Glutamatergic neuron (in vitro differentiated cells): ENCODE measurements around the gene AACS. TPM values are rescaled to one million over a fixed set of nuclear protein-coding genes. Genes with fewer than 3 reads are reported as not detected.
A peak's percentile ranks its signal among the peaks of the same experiment; 100 is the strongest.

Source experiments
- DNase-seq: peaks from one replicate; pipeline ENCODE4 v3.0.0; 2022
- H3K27ac Mint-ChIP-seq: one replicate; pipeline ENCODE4 v1.8.0; 2020; ENCODE audit warnings: mild to moderate bottlenecking, mixed read lengths, inconsistent platforms; ENCODE audit not compliant: unreplicated experiment
- H3K27me3 Mint-ChIP-seq: one replicate; pipeline ENCODE4 v1.8.0; 2020; ENCODE audit warnings: mild to moderate bottlenecking, moderate library complexity, mixed read lengths, inconsistent platforms; ENCODE audit not compliant: unreplicated experiment
- H3K36me3 Mint-ChIP-seq: one replicate; pipeline ENCODE4 v1.8.0; 2020; ENCODE audit warnings: mild to moderate bottlenecking, mixed read lengths, inconsistent platforms; ENCODE audit not compliant: unreplicated experiment
- H3K4me1 Mint-ChIP-seq: one replicate; pipeline ENCODE4 v1.8.0; 2020; ENCODE audit warnings: mild to moderate bottlenecking, low read depth, mixed read lengths, inconsistent platforms; ENCODE audit not compliant: unreplicated experiment
- H3K4me3 Mint-ChIP-seq: one replicate; pipeline ENCODE4 v1.8.0; 2020; ENCODE audit warnings: mild to moderate bottlenecking, mixed read lengths, inconsistent platforms; ENCODE audit not compliant: unreplicated experiment
- H3K9me3 Mint-ChIP-seq: one replicate; pipeline ENCODE4 v1.8.0; 2020; ENCODE audit warnings: mild to moderate bottlenecking, moderate library complexity, mixed read lengths, inconsistent platforms; ENCODE audit not compliant: unreplicated experiment
- total RNA-seq: library from RNA; stranded (reverse); fragmentation: NEBNext Ultra II Directional; extraction: Animal tissue kit (Norgen Biotek cat#: 25700); gene quantifications from one replicate; pipeline ENCODE4 v1.2.1, GENCODE V29; 2021; ENCODE audit not compliant: unreplicated experiment
- TF ChIP-seq, protein P1 (sequence below): fragments of 200-600 bp; sonication (generic); IDR thresholded peaks from one replicate; pipeline ENCODE4 v1.5.0; 2021; ENCODE audit not compliant: partially characterized antibody, unreplicated experiment

AACS gene
- total RNA-seq, 1 donor from 2014 or later, result 59.3 TPM

DNA sequence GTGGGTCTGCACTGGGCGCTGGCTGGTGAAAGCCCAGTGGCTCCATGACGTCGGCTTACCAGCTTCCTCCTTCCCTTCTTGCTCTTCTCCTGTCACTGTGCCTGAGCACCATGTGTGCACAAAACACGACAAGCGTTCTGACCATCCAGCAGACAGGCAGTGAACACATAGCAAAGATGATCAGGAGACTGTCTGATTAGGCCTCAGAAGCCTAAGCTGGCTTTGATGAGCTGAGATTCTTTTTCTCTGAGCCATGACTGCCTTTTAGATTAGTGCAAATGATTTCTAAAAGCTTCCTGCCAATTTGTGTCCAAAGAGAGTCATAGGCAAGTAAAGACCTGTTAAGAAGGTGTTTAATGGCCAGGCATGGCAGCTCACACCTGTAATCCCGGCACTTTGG is 83.1 kb downstream of the AACS start:
- peaks cover 17% of the 10 kb centered on the region for H3K9me3 Mint-ChIP-seq
- no peak overlapping the region for H3K4me3 Mint-ChIP-seq
- H3K36me3 Mint-ChIP-seq, result peaks cover 11% of the 10 kb centered on the region
- TF ChIP-seq, protein P1, sequence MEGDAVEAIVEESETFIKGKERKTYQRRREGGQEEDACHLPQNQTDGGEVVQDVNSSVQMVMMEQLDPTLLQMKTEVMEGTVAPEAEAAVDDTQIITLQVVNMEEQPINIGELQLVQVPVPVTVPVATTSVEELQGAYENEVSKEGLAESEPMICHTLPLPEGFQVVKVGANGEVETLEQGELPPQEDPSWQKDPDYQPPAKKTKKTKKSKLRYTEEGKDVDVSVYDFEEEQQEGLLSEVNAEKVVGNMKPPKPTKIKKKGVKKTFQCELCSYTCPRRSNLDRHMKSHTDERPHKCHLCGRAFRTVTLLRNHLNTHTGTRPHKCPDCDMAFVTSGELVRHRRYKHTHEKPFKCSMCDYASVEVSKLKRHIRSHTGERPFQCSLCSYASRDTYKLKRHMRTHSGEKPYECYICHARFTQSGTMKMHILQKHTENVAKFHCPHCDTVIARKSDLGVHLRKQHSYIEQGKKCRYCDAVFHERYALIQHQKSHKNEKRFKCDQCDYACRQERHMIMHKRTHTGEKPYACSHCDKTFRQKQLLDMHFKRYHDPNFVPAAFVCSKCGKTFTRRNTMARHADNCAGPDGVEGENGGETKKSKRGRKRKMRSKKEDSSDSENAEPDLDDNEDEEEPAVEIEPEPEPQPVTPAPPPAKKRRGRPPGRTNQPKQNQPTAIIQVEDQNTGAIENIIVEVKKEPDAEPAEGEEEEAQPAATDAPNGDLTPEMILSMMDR, result no peak
- H3K4me1 Mint-ChIP-seq, result no peaks in the 10 kb centered on the region
- no peak for DNase-seq
- peaks cover 8% of the 10 kb centered on the region for H3K27me3 Mint-ChIP-seq
- H3K27ac Mint-ChIP-seq, result no peak overlapping the region

DNA sequence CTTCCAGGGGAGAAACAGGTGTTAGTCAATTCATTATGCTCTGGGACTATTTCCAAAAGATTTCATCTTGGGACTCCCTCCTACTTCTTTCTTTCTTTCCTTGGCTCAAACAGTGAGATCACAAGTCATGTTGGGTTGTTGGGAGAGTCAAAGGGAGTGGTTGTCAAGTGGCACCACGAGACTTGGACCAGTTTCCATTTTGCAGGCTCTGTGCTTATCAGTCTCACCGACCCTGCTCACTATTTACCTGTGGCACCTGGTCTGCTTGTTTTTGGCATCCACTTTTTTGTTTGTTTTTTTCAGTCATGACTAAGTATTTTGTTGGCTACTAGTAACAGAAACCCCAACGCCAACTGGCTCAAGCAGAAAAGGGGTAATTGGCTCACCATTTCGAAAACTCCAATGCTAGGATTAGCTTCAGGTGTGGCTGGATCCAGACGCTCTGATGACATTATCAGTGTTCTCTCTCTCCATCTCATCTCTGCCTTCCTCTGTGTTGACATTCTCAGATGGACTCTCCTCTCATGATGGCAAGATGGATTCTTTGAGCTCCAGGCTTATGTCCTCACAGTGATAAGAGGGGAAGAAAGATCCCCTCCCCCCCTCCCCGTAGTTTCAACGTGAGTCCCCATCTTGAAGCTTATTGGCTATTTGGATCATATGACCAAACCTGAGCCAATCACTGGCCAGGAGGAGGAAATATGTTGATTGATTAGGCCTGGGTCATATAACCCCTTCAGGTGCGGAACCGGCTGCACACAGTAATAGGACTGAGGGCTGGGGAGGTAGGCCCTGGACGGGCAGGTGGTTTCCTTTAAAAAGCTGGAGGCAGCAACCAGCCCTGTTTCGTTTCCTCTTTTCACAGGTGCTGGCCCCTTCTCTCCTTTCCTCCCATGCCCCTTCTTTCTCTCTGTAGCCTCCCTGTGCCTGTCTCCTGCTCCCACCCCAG is 84.2 kb downstream of the AACS start:
- DNase-seq, result no peak
- Mint-ChIP-seq H3K4me3 (peak overlapping the region; percentile 11), H3K27me3 (peaks cover 5% of the 10 kb centered on the region), H3K36me3 (peaks cover 13% of the 10 kb centered on the region), H3K9me3 (peaks cover 15% of the 10 kb centered on the region), H3K4me1 (no peaks in the 10 kb centered on the region), H3K27ac (no peak overlapping the region)
- TF ChIP-seq, protein P1, result no peak

DNA sequence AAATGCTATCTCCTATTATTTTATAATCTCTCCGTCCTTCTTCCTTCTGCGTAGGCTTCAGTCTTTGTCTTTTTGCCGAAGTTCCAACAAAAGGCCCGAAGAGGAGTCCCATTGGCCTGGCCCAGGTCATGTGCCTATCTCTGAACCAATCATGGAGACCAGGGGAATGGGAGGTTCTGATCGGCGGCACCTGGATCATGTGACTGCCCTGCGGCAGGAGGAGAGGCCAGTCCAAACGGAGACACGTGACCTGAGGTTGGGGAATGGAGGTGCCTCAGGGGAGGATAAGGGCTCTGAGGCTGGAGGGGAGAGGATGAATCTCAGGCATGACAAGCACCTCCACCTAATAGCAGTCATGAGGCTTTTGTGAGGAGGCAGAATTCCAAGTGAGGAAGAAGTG is 86.0 kb downstream of the AACS start:
- no peak for DNase-seq
- Mint-ChIP-seq H3K36me3 (peaks cover 25% of the 10 kb centered on the region), H3K4me3 (no peak overlapping the region), H3K27ac (no peak overlapping the region), H3K27me3 (peaks cover 4% of the 10 kb centered on the region), H3K9me3 (peaks cover 4% of the 10 kb centered on the region), H3K4me1 (no peaks in the 10 kb centered on the region)
- TF ChIP-seq, protein P1, result no peak

DNA sequence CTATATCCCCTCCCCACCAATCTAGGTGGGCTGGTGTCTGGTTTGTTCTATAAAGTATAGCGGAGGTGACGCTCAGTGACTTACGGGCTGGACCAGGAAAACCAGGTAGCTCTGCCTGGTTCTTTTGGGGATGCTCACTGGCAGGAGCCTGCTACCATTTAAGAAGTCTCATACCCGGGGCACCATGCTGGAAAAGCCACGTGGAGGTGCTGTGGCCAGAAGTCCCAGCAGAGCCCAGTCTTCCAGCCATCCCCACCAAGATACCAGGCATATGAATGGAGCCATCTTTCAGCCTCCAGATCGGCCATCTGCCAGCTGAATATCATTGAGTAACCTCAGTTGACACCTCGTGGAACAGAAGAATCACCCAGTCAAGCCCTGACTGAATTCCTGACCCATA is 87.2 kb downstream of the AACS start:
- no peak for DNase-seq
- no peak overlapping the region for H3K4me3 Mint-ChIP-seq
- TF ChIP-seq, protein P1, result no peak
- H3K9me3 Mint-ChIP-seq, result no peaks in the 10 kb centered on the region
- H3K4me1 Mint-ChIP-seq, result no peaks in the 10 kb centered on the region
- H3K36me3 Mint-ChIP-seq, result peaks cover 25% of the 10 kb centered on the region
- no peak overlapping the region for H3K27ac Mint-ChIP-seq
- peaks cover 4% of the 10 kb centered on the region for H3K27me3 Mint-ChIP-seq

DNA sequence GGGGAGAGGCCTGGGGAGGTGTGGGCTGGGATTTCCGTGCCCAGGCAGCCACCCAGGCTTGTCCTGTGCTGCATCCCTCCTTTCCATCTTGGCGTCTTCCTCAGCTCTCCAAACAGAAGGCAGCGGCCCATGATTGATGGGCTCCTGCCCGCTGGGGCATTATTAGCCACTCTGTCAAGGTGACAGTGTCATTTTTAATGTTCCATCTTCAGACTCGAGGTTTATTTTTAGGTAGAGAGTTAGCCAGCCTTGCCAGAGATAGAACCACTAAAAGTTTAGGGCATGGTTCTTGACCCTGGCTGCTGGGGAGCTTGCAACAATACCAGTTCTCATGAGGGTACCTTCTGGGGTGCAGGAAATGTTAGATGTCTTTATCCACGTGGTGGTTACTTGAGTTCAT is 90.1 kb downstream of the AACS start:
- TF ChIP-seq, protein P1, result no peak
- H3K27me3 Mint-ChIP-seq, result peaks cover 4% of the 10 kb centered on the region
- H3K36me3 Mint-ChIP-seq, result peaks cover 25% of the 10 kb centered on the region
- H3K9me3 Mint-ChIP-seq, result no peaks in the 10 kb centered on the region
- DNase-seq, result no peak
- H3K27ac Mint-ChIP-seq, result no peak overlapping the region
- no peaks in the 10 kb centered on the region for H3K4me1 Mint-ChIP-seq
- H3K4me3 Mint-ChIP-seq, result no peak overlapping the region
